ENCODE data around the gene NOS1AP. TPM values are rescaled to one million over a fixed set of nuclear protein-coding genes. Genes with fewer than 3 reads are reported as not detected.

NOS1AP gene
- total RNA-seq, 1 experiment from 2014 or later: 9.9 TPM

DNA sequence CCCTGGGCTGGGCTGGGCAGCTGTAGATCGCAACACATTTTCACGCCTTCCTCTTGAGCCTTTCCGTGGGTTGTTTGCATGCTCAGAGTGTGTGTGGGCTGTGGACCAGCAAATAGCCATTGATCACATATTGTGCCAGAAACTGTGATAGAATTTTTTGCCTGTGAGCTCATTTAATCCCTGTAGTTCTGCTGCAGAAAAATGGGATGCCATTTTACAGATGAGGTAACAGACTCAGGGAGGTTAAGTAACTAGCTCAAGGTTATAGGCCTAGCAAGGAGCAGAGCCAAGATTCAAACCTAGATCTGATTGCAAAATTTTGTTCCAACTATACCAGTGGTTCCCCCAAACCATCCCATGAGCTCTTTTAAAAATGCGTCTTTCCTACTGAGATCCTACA, 296.7 kb downstream of the NOS1AP start:
- H3K4me3 Mint-ChIP-seq (ENCODE audit: low read depth, unreplicated experiment): no peak overlapping the region
- H3K9me3 Mint-ChIP-seq (ENCODE audit: low read depth, unreplicated experiment): no peaks in the 10 kb centered on the region
- no peaks in the 10 kb centered on the region for H3K36me3 Mint-ChIP-seq (ENCODE audit: insufficient read depth, unreplicated experiment)
- CTCF ChIA-PET: interaction anchor here (0.9 to 1.8 kb wide), 2 partner anchors 8 to 15 kb away, joined by 4 read pairs; partner anchors contain the start of gene C1orf226
- intact Hi-C loops (cut with micrococcal nuclease; ENCODE audit: unreplicated experiment): no loop called here
- H3K27ac Mint-ChIP-seq (ENCODE audit: unreplicated experiment): no peak overlapping the region
- BruUV-seq (replicated peaks): no TSS peak
- DNase-seq: no peak
- TF ChIP-seq, protein P1, sequence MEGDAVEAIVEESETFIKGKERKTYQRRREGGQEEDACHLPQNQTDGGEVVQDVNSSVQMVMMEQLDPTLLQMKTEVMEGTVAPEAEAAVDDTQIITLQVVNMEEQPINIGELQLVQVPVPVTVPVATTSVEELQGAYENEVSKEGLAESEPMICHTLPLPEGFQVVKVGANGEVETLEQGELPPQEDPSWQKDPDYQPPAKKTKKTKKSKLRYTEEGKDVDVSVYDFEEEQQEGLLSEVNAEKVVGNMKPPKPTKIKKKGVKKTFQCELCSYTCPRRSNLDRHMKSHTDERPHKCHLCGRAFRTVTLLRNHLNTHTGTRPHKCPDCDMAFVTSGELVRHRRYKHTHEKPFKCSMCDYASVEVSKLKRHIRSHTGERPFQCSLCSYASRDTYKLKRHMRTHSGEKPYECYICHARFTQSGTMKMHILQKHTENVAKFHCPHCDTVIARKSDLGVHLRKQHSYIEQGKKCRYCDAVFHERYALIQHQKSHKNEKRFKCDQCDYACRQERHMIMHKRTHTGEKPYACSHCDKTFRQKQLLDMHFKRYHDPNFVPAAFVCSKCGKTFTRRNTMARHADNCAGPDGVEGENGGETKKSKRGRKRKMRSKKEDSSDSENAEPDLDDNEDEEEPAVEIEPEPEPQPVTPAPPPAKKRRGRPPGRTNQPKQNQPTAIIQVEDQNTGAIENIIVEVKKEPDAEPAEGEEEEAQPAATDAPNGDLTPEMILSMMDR (IDR thresholded peaks at IDR 0.05; ENCODE audit: unreplicated experiment): no peak
- no peaks in the 10 kb centered on the region for H3K27me3 Mint-ChIP-seq (ENCODE audit: unreplicated experiment)
- no peaks in the 10 kb centered on the region for H3K4me1 Mint-ChIP-seq (ENCODE audit: low read depth, unreplicated experiment)

DNA sequence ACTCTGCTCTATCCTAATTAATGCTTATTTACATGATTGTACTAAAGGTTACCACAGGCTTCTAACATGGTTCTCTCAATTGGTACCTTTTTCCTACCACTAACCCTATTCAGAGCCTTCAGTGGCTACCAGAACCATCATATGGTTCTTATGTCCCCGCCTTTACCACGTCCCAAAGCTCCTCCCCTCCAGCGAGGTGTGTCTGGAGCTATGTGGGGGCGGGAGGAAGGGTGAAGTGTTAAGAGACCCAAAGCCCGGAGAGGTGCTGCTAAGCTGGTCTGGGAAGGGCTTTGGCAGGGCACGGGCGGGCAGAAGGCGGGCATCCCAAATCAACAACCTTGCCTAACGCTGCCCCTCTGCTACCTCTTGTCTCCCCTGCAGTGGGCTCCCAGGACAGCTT, 297.2 kb downstream of the NOS1AP start:
- CTCF ChIA-PET: interaction anchor here (0.9 to 1.8 kb wide), 2 partner anchors 9 to 15 kb away, joined by 4 read pairs; partner anchors contain the start of gene C1orf226
- no peaks in the 10 kb centered on the region for H3K27me3 Mint-ChIP-seq (ENCODE audit: unreplicated experiment)
- no TSS peak for BruUV-seq (replicated peaks)
- TF ChIP-seq, protein P1 (IDR thresholded peaks at IDR 0.05; ENCODE audit: unreplicated experiment): no peak
- intact Hi-C loops (cut with micrococcal nuclease; ENCODE audit: unreplicated experiment): no loop called here
- no peaks in the 10 kb centered on the region for H3K36me3 Mint-ChIP-seq (ENCODE audit: insufficient read depth, unreplicated experiment)
- no peak for DNase-seq
- H3K9me3 Mint-ChIP-seq (ENCODE audit: low read depth, unreplicated experiment): no peaks in the 10 kb centered on the region
- no peak overlapping the region for H3K27ac Mint-ChIP-seq (ENCODE audit: unreplicated experiment)
- H3K4me3 Mint-ChIP-seq (ENCODE audit: low read depth, unreplicated experiment): no peak overlapping the region
- peaks cover 3% of the 10 kb centered on the region for H3K4me1 Mint-ChIP-seq (ENCODE audit: low read depth, unreplicated experiment)

DNA sequence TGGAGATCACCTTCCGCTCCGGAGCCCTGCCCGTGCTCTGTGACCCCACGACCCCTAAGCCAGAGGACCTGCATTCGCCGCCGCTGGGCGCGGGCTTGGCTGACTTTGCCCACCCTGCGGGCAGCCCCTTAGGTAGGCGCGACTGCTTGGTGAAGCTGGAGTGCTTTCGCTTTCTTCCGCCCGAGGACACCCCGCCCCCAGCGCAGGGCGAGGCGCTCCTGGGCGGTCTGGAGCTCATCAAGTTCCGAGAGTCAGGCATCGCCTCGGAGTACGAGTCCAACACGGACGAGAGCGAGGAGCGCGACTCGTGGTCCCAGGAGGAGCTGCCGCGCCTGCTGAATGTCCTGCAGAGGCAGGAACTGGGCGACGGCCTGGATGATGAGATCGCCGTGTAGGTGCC, 297.6 kb downstream of the NOS1AP start:
- no peak overlapping the region for H3K27ac Mint-ChIP-seq (ENCODE audit: unreplicated experiment)
- peaks cover under 1% of the 10 kb centered on the region for H3K36me3 Mint-ChIP-seq (ENCODE audit: insufficient read depth, unreplicated experiment)
- TF ChIP-seq, protein P1 (IDR thresholded peaks at IDR 0.05; ENCODE audit: unreplicated experiment): no peak
- H3K4me3 Mint-ChIP-seq (ENCODE audit: low read depth, unreplicated experiment): no peak overlapping the region
- intact Hi-C loops (cut with micrococcal nuclease; ENCODE audit: unreplicated experiment): no loop called here
- DNase-seq: no peak
- H3K27me3 Mint-ChIP-seq (ENCODE audit: unreplicated experiment): no peaks in the 10 kb centered on the region
- CTCF ChIA-PET: interaction anchor here (0.7 to 1.9 kb wide), 4 partner anchors 9 to 25 kb away, joined by 3 to 6 read pairs (median 4); partner anchors contain the start of gene C1orf226
- H3K9me3 Mint-ChIP-seq (ENCODE audit: low read depth, unreplicated experiment): no peaks in the 10 kb centered on the region
- H3K4me1 Mint-ChIP-seq (ENCODE audit: low read depth, unreplicated experiment): peaks cover 7% of the 10 kb centered on the region
- no TSS peak for BruUV-seq (replicated peaks)

DNA sequence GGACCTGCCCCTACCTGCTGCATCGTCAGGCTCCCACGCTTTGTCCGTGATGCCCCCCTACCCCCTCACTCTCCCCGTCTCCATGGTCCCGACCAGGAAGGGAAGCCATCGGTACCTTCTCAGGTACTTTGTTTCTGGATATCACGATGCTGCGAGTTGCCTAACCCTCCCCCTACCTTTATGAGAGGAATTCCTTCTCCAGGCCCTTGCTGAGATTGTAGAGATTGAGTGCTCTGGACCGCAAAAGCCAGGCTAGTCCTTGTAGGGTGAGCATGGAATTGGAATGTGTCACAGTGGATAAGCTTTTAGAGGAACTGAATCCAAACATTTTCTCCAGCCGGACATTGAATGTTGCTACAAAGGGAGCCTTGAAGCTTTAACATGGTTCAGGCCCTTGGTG, 298.3 kb downstream of the NOS1AP start:
- Mint-ChIP-seq H3K27me3 (ENCODE audit: unreplicated experiment) (no peaks in the 10 kb centered on the region), H3K27ac (ENCODE audit: unreplicated experiment) (no peak overlapping the region), H3K9me3 (ENCODE audit: low read depth, unreplicated experiment) (no peaks in the 10 kb centered on the region), H3K4me1 (ENCODE audit: low read depth, unreplicated experiment) (peaks cover 14% of the 10 kb centered on the region), H3K36me3 (ENCODE audit: insufficient read depth, unreplicated experiment) (peaks cover 4% of the 10 kb centered on the region), H3K4me3 (ENCODE audit: low read depth, unreplicated experiment) (no peak overlapping the region)
- CTCF ChIA-PET: interaction anchor here (0.6 to 1.9 kb wide), 4 partner anchors 10 to 184 kb away, joined by 3 to 6 read pairs (median 4); partner anchors contain the start of gene C1orf226
- intact Hi-C loops (cut with micrococcal nuclease; ENCODE audit: unreplicated experiment): no loop called here
- DNase-seq: no peak
- no TSS peak for BruUV-seq (replicated peaks)
- TF ChIP-seq, protein P1 (IDR thresholded peaks at IDR 0.05; ENCODE audit: unreplicated experiment): no peak

Measured in Calu3 (cell line).